ENCODE results near the gene CPB2. TPM values are rescaled to one million over a fixed set of nuclear protein-coding genes. Genes with fewer than 3 reads are reported as not detected.

The CPB2 gene
- polyA plus RNA-seq, 1 donor (not counting 4 experiments of a cell fraction or from before 2014, with no cell fraction given), result 0.26 TPM

DNA sequence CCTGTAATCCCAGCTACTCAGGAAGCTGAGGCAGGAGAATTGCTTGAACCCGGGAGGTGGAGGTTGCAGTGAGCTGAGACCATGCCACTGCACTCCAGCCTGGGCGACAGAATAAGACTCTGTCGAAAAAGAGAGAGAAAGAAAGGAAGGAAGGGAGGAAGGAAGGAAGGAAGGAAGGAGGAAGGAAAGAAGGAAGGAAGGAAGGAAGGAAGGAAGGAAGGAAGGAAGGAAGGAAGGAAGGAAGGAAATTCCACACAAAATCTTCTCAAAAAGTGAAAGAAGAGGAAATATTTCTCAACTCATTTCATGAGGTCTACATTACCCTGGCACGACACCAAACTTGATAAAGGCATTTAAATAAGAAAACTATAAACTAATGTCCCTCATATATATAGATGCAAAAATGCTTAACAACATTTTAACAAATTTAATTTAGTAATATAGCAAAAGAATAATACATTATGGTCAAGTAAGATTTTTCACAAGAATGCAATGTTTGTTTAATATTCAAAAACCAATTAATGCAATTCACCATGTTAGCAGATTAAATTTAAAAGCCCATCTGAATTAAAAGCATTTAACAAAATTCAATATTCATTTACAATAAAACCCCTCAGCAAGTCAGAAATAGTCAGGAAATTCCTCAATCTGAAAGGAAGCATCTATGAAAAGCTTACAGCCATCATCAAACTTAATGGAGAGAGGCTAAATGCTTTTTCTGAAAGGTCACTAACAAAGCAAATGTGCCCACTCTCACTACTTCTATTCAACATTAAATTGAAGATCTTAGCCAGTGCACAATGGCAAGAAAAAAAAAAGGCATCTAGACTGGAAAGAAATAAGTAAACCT lies 12.0 kb upstream of the CPB2 start:
- peaks cover 22% of the 10 kb centered on the region for H3K4me1 ChIP-seq (ENCODE audit: control insufficient read depth, extremely low read depth, insufficient read depth, low read length)
- DNase-seq (ENCODE audit: low read depth, low spot score) (no peak), FAIRE-seq (no peak)
- H3K36me3 ChIP-seq (ENCODE audit: control insufficient read depth in 2 of 2, extremely low read depth in 1 of 2, insufficient read depth in 2 of 2, low read length in 2 of 2), result no peaks in the 10 kb centered on the region
- no peaks in the 10 kb centered on the region for H3K9me1 ChIP-seq (ENCODE audit: control insufficient read depth, extremely low read depth, insufficient read depth, low read length)
- H3K79me2 ChIP-seq (ENCODE audit: control insufficient read depth, insufficient read depth, low read length), result no peaks in the 10 kb centered on the region
- no peaks in the 10 kb centered on the region for H3K27me3 ChIP-seq (ENCODE audit: control insufficient read depth, extremely low read depth, insufficient read depth, low read length)
- H3K4me3 ChIP-seq (ENCODE audit: control insufficient read depth in 2 of 3, extremely low read depth in 1 of 3, insufficient read depth in 2 of 3, low read depth in 1 of 3, low read length in 3 of 3), result no peak overlapping the region
- no peak overlapping the region for H2AFZ ChIP-seq (ENCODE audit: control insufficient read depth, low read length)
- no peaks in the 10 kb centered on the region for H3K9me3 ChIP-seq (ENCODE audit: control insufficient read depth, low read depth, low read length)
- no peak for TF ChIP-seq EZH2 (IDR thresholded peaks at IDR 0.05; ENCODE audit: low read length)
- TF ChIP-seq, protein P1, sequence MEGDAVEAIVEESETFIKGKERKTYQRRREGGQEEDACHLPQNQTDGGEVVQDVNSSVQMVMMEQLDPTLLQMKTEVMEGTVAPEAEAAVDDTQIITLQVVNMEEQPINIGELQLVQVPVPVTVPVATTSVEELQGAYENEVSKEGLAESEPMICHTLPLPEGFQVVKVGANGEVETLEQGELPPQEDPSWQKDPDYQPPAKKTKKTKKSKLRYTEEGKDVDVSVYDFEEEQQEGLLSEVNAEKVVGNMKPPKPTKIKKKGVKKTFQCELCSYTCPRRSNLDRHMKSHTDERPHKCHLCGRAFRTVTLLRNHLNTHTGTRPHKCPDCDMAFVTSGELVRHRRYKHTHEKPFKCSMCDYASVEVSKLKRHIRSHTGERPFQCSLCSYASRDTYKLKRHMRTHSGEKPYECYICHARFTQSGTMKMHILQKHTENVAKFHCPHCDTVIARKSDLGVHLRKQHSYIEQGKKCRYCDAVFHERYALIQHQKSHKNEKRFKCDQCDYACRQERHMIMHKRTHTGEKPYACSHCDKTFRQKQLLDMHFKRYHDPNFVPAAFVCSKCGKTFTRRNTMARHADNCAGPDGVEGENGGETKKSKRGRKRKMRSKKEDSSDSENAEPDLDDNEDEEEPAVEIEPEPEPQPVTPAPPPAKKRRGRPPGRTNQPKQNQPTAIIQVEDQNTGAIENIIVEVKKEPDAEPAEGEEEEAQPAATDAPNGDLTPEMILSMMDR (optimal IDR thresholded peaks at IDR 0.05 in 1 of 3, IDR thresholded peaks at IDR 0.05 in 1 of 3, conservative IDR thresholded peaks at IDR 0.05 in 1 of 3; ENCODE audit: extremely low read depth in 1 of 3, insufficient read depth in 2 of 3, low read length in 3 of 3), result no peak
- no peak overlapping the region for H3K4me2 ChIP-seq (ENCODE audit: control insufficient read depth, extremely low read depth, insufficient read depth, low read depth, low read length)
- no peaks in the 10 kb centered on the region for H4K20me1 ChIP-seq (ENCODE audit: control insufficient read depth, extremely low read depth, insufficient read depth, low read length)
- no peak overlapping the region for H3K27ac ChIP-seq (ENCODE audit: control insufficient read depth, insufficient read depth, low read length)
- no peak overlapping the region for H3K9ac ChIP-seq (ENCODE audit: control insufficient read depth, extremely low read depth, insufficient read depth, low read length)
- dilution Hi-C loops (cut with MboI; ENCODE audit: extremely low pct_ligation_motif_present, low sequenced_read_pairs), result no loop called here

DNA sequence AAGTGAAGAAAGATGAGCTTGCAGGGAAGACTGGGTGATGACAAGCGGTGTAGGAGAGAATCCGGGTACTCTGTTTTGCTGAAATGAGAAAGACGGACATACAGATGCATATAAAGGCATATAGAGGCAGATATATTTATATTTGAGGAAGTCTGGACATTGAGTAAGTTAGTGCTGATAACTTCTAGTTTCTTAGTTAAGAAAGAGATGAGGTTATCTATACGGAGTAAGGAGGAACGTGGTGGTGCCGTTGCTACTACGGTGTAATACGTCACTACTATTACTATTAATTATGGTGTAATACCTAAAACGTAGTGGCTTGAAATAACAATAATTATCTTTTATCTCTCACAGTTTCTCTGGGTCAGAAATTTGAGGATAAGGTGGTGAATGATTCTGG lies 9.8 kb upstream of the CPB2 start:
- Histone ChIP-seq H3K9ac (ENCODE audit: control insufficient read depth, extremely low read depth, insufficient read depth, low read length) (no peak overlapping the region), H3K36me3 (ENCODE audit: control insufficient read depth in 2 of 2, extremely low read depth in 1 of 2, insufficient read depth in 2 of 2, low read length in 2 of 2) (no peaks in the 10 kb centered on the region), H3K4me3 (ENCODE audit: control insufficient read depth in 2 of 3, extremely low read depth in 1 of 3, insufficient read depth in 2 of 3, low read depth in 1 of 3, low read length in 3 of 3) (no peak overlapping the region), H2AFZ (ENCODE audit: control insufficient read depth, low read length) (no peak overlapping the region), H3K9me3 (ENCODE audit: control insufficient read depth, low read depth, low read length) (no peaks in the 10 kb centered on the region), H3K4me2 (ENCODE audit: control insufficient read depth, extremely low read depth, insufficient read depth, low read depth, low read length) (no peak overlapping the region), H4K20me1 (ENCODE audit: control insufficient read depth, extremely low read depth, insufficient read depth, low read length) (no peaks in the 10 kb centered on the region), H3K4me1 (ENCODE audit: control insufficient read depth, extremely low read depth, insufficient read depth, low read length) (no peaks in the 10 kb centered on the region), H3K79me2 (ENCODE audit: control insufficient read depth, insufficient read depth, low read length) (no peaks in the 10 kb centered on the region), H3K27ac (ENCODE audit: control insufficient read depth, insufficient read depth, low read length) (no peak overlapping the region), H3K27me3 (ENCODE audit: control insufficient read depth, extremely low read depth, insufficient read depth, low read length) (no peaks in the 10 kb centered on the region), H3K9me1 (ENCODE audit: control insufficient read depth, extremely low read depth, insufficient read depth, low read length) (no peaks in the 10 kb centered on the region)
- TF ChIP-seq, protein P1 (optimal IDR thresholded peaks at IDR 0.05 in 1 of 3, IDR thresholded peaks at IDR 0.05 in 1 of 3, conservative IDR thresholded peaks at IDR 0.05 in 1 of 3; ENCODE audit: extremely low read depth in 1 of 3, insufficient read depth in 2 of 3, low read length in 3 of 3), result no peak
- TF ChIP-seq EZH2 (IDR thresholded peaks at IDR 0.05; ENCODE audit: low read length), result no peak
- FAIRE-seq (no peak), DNase-seq (ENCODE audit: low read depth, low spot score) (no peak)
- dilution Hi-C loops (cut with MboI; ENCODE audit: extremely low pct_ligation_motif_present, low sequenced_read_pairs), result no loop called here
